Uterus (tissue), 2 donors: ENCODE results near the gene CLSTN2.

Experiments used
- POLR2A ChIP-seq, 2 donors: fragments of 450-650 bp; IDR thresholded peaks; one replicate each; pipeline ENCODE4 v1.6.1; 2016; ENCODE audit warnings: antibody characterized with exemption in 2 of 2, mild to moderate bottlenecking in 1 of 2, moderate library complexity in 1 of 2
- TF ChIP-seq, protein P1 (sequence below), 4 experiments: fragments of 200-600 bp in 2 of 4; fragments of 450-650 bp in 2 of 4; sonication (generic) in 2 of 4; IDR thresholded peaks; one replicate each; pipeline ENCODE4 v1.5.1; 2016 to 2019; ENCODE audit warnings: antibody characterized with exemption in 4 of 4, mild to moderate bottlenecking in 2 of 4, moderate library complexity in 1 of 4

DNA sequence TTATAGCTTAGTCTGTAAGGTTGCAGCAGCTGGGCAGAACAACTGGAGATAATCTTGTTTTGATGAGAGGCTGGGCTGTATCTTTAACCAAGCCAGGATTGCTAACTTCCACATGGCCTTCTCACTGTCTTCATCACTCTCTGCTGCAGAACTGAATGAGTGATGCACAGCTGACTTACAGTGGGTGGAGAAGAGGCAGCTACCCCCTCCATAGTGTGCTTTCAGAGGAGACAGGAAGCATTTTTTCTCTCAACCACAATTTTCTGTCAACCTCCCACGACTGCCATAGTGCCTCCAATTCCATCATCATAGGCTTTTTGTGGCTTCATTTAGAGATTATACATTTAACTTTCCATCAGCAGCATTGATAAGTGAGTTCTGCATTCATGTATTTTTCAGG is 168.2 kb downstream of the CLSTN2 start:
- TF ChIP-seq, protein P1, sequence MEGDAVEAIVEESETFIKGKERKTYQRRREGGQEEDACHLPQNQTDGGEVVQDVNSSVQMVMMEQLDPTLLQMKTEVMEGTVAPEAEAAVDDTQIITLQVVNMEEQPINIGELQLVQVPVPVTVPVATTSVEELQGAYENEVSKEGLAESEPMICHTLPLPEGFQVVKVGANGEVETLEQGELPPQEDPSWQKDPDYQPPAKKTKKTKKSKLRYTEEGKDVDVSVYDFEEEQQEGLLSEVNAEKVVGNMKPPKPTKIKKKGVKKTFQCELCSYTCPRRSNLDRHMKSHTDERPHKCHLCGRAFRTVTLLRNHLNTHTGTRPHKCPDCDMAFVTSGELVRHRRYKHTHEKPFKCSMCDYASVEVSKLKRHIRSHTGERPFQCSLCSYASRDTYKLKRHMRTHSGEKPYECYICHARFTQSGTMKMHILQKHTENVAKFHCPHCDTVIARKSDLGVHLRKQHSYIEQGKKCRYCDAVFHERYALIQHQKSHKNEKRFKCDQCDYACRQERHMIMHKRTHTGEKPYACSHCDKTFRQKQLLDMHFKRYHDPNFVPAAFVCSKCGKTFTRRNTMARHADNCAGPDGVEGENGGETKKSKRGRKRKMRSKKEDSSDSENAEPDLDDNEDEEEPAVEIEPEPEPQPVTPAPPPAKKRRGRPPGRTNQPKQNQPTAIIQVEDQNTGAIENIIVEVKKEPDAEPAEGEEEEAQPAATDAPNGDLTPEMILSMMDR (IDR thresholded peaks at IDR 0.05) = no peak
- TF ChIP-seq POLR2A (IDR thresholded peaks at IDR 0.05) = no peak
